Stimulated activated CD4-positive, alpha-beta T cell treated with anti-CD3 and anti-CD28 coated beads, Interleukin-12 subunit alpha, Interleukin-12 subunit beta, amount 100 ng/mL, for 48 hours (primary cell): ENCODE measurements around the gene DAPK1.
"Not testable (repeated sequence)": the region's sequence is repeated elsewhere in the genome, so short reads cannot be mapped to it uniquely, and the experiment has no call there.

Experiments used
- DNase-seq, 3 donors: peaks; one replicate each; pipeline ENCODE4 v3.0.0-alpha.2; 2020; ENCODE audit warnings: low read depth in 2 of 3, low spot score in 1 of 3

DAPK1 gene

DNA sequence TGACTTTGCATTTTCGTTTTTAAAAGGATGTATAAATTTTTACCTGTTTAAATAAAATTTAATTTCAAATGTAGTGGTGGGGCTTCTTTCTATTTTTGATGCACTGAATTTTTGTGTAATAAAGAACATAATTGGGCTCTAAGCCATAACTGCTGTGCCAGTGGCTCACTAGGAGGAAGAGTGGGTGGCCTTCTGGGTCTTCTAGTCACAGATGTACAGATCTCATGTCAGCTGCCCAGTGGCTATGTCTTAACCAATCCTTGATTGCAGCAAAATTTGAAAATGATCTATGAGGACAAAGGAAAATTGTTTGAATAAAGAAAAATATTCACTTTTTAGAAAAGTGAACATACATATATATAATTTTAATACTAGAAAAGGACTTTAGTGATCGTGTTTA lies 233.7 kb downstream of the DAPK1 start:
- DNase-seq: no peak

DNA sequence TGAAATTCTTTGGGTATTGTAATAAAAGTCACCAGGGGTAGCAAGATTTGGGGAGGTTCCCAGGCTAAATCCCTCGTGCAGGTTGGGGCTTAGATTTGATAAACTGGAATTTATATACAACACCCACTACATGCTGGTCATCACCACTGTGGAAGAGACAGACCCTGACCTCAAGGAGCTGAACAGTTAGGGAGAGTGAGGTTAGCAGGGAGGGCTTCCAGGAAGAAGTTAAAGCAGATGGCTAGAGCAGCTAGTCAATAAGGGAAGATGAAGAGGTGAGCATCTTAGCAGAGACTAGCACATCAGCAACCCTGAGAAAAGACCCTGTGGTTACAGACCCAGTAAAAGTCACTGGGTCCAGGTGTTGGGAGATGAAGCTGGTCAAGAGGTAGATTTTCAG lies 234.7 kb downstream of the DAPK1 start:
- no peak for DNase-seq

DNA sequence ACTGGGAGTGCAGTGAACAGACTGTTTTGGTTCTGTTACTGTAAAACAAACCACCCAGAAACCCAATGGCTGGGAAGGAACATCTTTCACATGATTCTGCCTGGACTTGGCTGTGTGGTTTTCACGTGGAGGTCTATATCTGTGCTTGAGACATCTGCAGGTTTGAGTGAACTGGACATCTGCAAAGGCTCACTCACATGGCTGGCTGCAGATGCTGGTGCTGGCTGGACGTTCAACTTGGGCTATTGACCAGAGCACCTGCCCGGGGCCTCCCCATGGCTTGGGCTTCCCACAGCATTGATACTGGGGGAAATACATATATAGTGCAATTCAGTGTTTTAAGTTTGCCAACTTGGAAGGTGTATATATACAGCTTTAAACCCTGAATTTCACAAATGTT lies 235.1 kb downstream of the DAPK1 start:
- DNase-seq: no peak

DNA sequence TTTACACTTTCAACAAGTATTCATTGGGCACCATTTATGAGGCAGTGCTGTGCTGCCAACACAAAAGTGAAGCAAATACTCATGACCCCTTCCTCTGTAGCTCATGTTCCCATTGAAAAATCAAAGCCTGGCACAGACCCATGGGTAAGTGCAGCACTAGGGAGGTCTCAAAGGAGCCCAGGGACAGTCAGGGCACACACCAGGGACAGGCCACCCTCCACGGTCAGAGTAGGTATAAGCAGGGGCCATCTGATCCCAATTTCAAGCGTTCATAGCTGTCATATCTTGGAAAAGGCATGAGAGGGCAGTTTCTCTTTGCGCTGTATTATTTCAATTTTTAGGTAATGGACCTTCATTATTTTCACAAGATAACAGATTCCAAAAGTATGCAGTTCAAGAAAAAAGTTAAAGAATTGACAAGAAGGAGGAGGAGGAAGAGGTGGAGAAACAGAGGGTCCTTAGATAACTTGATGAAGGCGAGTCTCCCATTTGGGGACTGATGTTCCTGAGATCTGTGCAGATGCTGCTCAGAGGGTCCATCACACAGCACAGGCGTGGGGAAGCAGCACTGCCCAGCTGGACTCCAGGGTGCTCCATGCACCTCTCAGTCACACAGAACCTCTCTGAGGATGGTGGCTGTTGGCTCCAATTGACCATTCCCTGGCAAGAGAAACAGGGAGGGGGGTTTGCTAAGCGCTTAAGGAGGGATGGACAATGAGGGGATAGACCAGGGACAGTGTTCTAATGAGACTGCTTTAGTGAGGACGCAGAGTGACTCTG lies 235.8 kb downstream of the DAPK1 start:
- no peak for DNase-seq

DNA sequence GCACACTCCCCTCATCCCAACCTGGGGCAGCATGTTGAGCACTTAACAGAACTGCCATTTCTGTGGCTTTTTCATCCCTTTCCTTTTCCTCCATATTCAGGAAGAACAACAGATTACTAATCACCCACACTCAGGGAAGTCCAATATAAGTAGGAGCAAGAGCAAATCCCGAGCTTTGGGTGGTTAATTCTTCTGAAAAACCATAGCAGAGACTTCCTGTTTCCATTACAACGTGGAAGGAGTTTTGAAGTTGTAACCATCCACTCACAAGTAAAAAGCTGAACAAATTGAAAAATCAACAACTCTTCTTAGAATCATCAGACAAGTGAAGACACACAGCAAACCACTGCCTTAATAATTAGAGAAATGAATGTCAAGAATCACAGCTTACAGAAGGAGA lies 236.4 kb downstream of the DAPK1 start:
- no peak for DNase-seq

DNA sequence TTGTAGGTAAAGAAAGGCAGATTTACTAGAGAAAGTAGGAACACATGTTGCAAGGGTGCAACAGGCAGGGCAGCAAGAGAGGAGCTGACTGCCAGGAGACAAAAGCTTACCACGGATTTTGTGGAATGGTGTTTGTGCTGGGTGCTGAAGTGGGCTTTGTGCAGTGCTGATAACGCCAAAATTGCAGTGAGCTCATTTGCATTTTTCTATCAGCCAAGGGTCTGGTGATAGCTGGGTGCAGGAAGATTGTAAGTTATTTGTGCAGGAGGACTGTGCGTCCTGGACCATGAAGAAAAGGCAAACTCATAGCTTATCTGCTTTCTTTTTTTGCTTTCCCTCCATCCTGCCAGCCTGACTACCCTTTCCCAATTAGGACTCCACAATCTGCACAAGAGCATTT lies 241.9 kb downstream of the DAPK1 start:
- no peak for DNase-seq

DNA sequence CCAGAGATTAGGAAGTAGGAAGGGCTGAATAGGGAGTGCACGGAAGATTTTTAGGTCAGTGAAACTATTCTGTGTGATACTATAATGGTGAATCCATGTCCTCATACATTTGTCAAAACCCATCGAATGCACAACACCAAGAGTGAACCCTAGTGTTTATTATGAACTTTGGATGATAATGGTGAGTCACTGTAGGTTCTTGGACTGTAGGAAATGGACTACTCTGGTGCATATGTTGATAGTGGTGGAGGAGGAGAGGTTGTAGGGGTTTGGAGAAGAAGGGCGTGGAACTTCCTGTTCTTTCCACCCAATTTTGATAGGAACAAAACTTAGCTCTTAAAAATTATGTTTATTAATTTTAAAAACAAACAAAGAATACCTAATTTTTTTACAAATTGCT lies 242.5 kb downstream of the DAPK1 start:
- DNase-seq: no peak

DNA sequence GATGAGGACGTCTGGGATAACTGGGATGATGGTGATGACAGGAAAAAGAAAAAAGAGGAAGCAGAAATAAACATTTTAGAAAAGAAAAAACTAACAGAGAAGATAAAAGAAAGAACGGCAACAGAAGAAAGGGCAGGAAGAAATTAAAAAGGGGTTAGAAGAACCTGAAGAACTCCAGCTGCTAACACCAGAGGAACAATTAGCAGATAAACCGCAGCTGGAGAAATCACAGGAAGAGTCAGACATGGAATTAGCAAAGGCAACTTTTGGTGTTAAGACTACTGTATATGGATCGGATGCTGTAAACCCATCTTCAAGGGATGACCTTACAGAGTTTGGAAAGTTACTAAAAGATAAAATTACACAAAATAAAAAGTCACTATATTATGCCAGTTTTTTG lies 243.7 kb downstream of the DAPK1 start:
- no peak for DNase-seq

DNA sequence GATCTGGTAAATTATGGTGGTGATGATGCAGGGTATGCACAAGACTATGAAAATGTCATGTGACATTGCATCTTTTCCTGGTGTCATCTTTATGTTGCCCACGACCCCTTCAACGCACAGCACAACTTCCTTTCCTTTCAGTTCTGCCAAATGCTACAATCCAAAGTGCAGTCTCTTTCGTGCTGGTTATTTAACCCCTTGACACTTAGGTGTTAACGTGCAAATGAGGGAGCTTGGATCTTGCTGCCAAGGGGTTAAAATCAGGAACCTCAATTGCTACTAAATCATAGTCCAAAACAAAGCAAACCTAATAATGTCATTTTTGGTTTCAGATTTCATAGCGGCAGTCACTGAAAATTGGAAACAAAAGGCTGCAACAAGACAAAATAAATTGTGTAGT lies 244.2 kb downstream of the DAPK1 start:
- no peak for DNase-seq

DNA sequence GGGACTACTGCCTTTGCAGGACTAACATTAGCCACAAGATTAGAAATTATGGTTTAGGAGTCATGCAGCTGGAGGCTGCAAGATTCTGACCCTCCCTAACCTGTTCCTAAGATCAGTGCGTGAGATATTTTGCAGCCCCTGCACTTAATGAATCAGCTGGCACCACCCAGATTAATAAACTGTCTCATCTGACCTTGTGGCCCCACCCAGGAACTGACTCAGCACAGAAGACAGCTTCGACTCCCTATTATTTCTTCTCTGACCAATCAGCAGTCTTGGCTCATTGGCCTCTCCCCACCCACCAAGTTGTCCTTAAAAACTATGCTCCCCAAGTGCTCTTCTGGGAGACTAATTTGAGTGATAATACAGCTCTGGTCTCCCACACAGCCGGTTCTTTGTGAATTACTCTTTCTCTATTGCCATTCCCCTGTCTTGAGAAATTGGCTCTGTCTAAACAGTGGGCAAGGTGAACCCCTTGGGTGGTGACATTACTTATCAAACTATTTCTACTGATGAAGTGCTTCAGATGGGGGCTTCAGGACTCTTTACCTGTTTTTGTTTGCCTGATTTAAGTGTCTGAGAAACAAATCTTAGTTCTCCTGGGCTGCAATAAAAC lies 245.3 kb downstream of the DAPK1 start:
- DNase-seq: no peak

DNA sequence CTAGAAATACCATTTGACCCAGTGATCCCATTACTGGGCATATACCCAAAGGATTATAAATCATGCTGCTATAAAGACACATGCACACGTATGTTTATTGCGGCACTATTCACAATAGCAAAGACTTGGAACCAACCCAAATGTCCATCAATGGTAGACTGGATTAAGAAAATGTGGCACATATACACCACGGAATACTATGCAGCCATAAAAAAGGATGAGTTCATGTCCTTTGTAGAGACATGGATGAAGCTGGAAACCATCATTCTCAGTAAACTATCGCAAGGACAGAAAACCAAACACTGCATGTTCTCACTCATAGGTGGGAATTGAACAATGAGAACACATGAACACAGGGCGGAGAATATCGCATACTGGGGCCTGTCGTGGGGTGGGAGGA lies 246.6 kb downstream of the DAPK1 start:
- not testable (repeated sequence) for DNase-seq

DNA sequence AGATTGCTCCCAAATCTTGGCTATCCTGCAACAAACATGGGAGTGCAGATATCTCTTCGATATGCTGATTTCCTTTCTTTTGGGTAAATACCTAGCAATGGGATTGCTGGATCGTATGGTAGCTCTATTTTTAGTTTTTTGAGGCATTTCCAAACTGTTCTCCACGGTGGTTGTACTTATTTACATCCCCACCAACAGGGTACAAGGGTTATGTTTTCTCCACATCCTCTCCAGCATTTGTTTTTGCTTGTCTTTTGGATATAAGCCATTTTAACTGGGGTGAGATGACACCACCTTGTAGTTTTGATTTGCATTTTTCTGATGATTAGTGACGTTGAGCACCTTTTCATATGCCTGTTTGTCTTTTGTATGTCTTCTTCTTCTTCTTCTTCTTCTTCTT lies 248.5 kb downstream of the DAPK1 start:
- no peak for DNase-seq

DNA sequence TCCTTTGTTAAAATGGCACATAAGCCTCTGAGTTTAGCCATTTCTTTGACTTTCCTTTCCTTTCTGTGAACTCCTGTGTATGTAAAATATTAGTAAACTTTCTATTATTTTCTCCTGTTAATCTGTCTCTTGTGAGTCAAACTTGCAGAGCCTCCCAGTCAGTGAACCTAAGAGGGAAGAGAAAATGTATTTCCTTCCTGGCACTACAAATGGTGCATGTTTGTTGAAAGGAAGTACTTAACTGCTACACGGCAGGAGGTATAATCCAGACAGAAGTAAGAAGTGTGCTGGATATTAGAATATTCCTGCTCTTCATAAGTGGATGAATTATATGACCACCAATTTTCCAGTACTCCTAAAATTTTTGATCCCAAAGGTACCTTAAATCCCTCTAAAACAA lies 251.2 kb downstream of the DAPK1 start:
- no peak for DNase-seq

DNA sequence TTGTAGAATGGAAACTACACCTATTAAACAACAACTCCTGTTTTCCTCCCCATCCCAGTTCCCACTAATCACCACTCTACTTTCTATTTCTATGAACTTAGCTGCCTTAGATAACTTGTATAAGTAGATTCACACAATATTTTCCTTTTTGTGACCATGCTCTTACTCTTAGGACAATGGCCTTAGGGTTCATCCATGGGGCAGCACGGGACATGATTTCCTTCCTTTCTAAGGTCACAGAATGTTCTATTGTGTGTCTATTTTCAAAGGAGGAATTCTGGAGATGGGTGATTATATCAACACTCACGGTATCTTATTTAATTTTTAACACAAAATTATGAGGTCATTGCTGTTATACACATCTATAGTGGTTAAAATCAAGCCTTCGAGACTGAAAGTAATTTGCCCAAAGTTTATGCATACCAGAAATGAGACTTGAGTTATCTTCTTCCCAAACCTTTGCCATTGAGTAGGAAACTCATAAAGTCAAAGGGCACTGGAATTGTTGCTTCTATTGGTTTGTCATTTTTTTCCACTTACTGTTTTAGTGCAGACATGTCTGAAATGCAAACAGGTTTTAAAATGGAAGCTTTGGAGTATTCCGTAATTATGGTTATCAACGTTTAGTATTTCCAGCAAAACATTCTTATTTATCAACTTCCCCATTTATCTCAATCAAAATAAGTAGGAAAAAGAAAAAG lies 251.8 kb downstream of the DAPK1 start:
- no peak for DNase-seq

DNA sequence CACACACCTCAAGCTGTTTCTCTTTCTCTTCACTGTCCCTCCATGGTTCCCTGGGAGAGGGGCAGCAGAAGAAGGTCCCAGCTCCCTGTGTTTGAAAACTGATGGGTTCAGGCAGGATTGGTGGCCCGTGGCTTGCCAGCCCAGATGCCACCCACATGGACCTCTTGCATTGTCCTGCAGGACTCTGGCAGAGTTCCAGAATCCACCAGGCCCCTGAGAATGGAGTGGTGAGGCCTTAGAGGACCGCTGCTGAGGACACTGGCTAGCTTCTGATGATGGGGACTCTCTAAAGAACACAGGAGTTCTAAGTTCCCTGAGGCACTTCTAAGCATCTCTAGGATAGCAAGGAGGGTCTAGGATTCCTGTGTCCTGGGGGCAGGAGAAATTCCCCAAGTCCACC lies 253.1 kb downstream of the DAPK1 start:
- DNase-seq: no peak

DNA sequence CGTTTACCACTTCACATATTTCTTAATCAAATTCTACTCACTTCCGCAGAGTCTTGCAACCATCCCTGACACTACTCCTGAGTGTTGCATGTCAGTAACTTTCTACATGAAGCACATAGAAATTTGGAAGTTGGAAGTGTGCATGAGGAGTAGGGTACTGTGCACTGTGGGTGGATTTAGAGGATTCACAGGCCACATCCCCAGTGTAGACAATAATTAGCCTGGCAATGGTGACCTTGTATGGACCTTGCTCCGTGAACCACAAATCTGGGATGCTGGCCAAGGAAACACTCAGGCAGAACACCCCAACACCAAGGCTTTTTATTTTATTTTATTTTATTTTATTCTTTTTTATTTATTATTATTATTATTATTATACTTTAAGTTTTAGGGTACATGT lies 253.8 kb downstream of the DAPK1 start:
- DNase-seq: no peak

DNA sequence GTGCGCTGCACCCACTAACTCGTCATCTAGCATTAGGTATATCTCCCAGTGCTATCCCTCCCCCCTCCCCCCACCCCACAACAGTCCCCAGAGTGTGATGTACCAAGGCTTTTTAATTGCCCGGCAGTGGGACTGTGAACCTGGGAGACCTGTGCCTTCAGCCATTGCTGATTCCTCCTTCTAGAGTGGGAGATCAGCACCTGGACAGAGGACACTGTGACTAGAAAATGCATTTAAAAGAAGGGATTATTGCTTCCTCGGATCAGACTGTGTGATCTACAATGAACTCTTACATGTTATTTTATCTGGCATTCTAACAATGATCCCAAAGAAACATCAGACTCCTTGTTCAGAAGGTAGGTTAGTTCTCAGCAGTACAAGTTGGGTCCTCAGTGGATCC lies 254.2 kb downstream of the DAPK1 start:
- no peak for DNase-seq

DNA sequence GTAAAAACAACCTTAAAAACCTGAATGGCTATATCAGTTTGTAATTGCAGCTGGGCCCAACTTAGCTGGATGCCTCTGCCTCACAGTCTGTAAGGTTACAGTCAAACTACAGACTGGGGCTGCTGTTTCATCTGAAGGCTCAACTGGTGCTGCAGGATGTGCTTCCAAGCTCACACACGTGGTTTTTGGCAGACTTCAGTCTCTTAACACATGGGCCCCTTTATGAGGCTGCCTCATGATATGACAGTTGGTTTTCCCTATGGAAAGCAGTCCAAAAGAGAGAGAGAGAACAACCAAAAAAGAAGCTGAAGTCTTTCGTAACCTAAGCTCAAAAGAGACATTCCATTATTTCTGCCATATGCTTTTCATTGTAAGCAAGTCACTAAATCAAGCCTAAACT lies 255.6 kb downstream of the DAPK1 start:
- no peak for DNase-seq
